Keratinocyte (primary cell): Measurements from ENCODE around the gene SMAD3. TPM values are rescaled to one million over a fixed set of nuclear protein-coding genes. Genes with fewer than 3 reads are reported as not detected.

Experiments
- DNase-seq: peaks from one replicate; pipeline ENCODE4 v3.0.0-alpha.2; 2011; ENCODE audit warnings: low read depth, missing footprints, low spot score
- FAIRE-seq: peaks from 2 replicates; lab custom pipeline; 2011; peaks lifted over from hg19 to GRCh38; lab: Jason Lieb, UNC
- H2AFZ ChIP-seq: 2 replicates; pipeline ENCODE4 v1.6.0; 2012; ENCODE audit warnings: low read length, control low read depth, inconsistent platforms; ENCODE audit not compliant: control insufficient read depth
- H3K27ac ChIP-seq: 2 replicates; pipeline ENCODE4 v1.5.1; 2011; ENCODE audit warnings: low read length; ENCODE audit not compliant: control insufficient read depth, insufficient read depth
- H3K27me3 ChIP-seq: 3 replicates; pipeline ENCODE4 v1.6.0; 2011; ENCODE audit warnings: low read length; ENCODE audit not compliant: control insufficient read depth, insufficient read depth; ENCODE audit errors: extremely low read depth
- H3K36me3 ChIP-seq, 2 experiments: 2 replicates in 1 of 2; 3 replicates in 1 of 2; pipeline ENCODE4 v1.5.1; 2011; ENCODE audit warnings: low read length in 2 of 2, mild to moderate bottlenecking in 1 of 2; ENCODE audit not compliant: control insufficient read depth in 2 of 2, insufficient read depth in 2 of 2; ENCODE audit errors: extremely low read depth in 1 of 2
- H3K4me1 ChIP-seq: 3 replicates; pipeline ENCODE4 v1.5.1; 2011; ENCODE audit warnings: low read length; ENCODE audit not compliant: control insufficient read depth, insufficient read depth; ENCODE audit errors: extremely low read depth
- H3K4me2 ChIP-seq: 3 replicates; pipeline ENCODE4 v1.6.0; 2011; ENCODE audit warnings: low read depth, low read length; ENCODE audit not compliant: control insufficient read depth, insufficient read depth; ENCODE audit errors: extremely low read depth
- H3K4me3 ChIP-seq, 3 experiments: fragments of 200-600 bp in 1 of 3; sonication (generic) in 1 of 3; 2 replicates in 2 of 3; 3 replicates in 1 of 3; pipeline ENCODE4 v1.5.1; 2011 to 2016; ENCODE audit warnings: low read length in 3 of 3, mild to moderate bottlenecking in 3 of 3, control low read depth in 2 of 3, inconsistent platforms in 1 of 3, low read depth in 1 of 3, mixed read lengths in 1 of 3, mixed run types in 1 of 3, moderate library complexity in 1 of 3; ENCODE audit not compliant: control insufficient read depth in 2 of 3, insufficient read depth in 2 of 3; ENCODE audit errors: extremely low read depth in 1 of 3
- H3K79me2 ChIP-seq: 2 replicates; pipeline ENCODE4 v1.6.0; 2012; ENCODE audit warnings: low read length; ENCODE audit not compliant: control insufficient read depth, insufficient read depth
- H3K9ac ChIP-seq: 3 replicates; pipeline ENCODE4 v1.6.0; 2011; ENCODE audit warnings: low read length; ENCODE audit not compliant: control insufficient read depth, insufficient read depth; ENCODE audit errors: extremely low read depth
- H3K9me1 ChIP-seq: 3 replicates; pipeline ENCODE4 v1.6.0; 2011; ENCODE audit warnings: low read length; ENCODE audit not compliant: control insufficient read depth, insufficient read depth; ENCODE audit errors: extremely low read depth
- H3K9me3 ChIP-seq: 2 replicates; pipeline ENCODE4 v1.5.1; 2012; ENCODE audit warnings: low read depth, low read length; ENCODE audit not compliant: control insufficient read depth
- H4K20me1 ChIP-seq: 3 replicates; pipeline ENCODE4 v1.6.0; 2011; ENCODE audit warnings: low read length; ENCODE audit not compliant: control insufficient read depth, insufficient read depth; ENCODE audit errors: extremely low read depth
- CTCF ChIP-seq, 3 experiments: IDR thresholded peaks in 1 of 3; conservative IDR thresholded peaks in 1 of 3; optimal IDR thresholded peaks in 1 of 3; 2 replicates in 2 of 3; 3 replicates in 1 of 3; pipeline versions ENCODE3 to v1.5.1; 2011; ENCODE audit warnings: low read length in 3 of 3, mild to moderate bottlenecking in 3 of 3, moderate library complexity in 2 of 3, control low read depth in 1 of 3, inconsistent platforms in 1 of 3; ENCODE audit not compliant: insufficient read depth in 2 of 3; ENCODE audit errors: extremely low read depth in 1 of 3
- EZH2 ChIP-seq: IDR thresholded peaks from one replicate; pipeline ENCODE4 v1.6.1; 2012; ENCODE audit warnings: inconsistent platforms, mild to moderate bottlenecking, low read length, moderate library complexity
- dilution Hi-C: fragments of 300-500 bp; cut with MboI; formaldehyde crosslinking; loops from one replicate; pipeline ENCODE4 v1.7.0; 2020; ENCODE audit warnings: low sequenced_read_pairs; ENCODE audit not compliant: extremely low pct_ligation_motif_present
- polyA plus RNA-seq, 5 experiments: library from polyadenylated mRNA; depleted of rRNA in 3 of 5; stranded (reverse) in 3 of 5; stranded (forward) in 1 of 5; unstranded in 1 of 5; fragments of >200 nt; gene quantifications; 1 replicate in 1 of 5; 2 replicates in 3 of 5; 3 replicates in 1 of 5; pipeline versions ENCODE4 v1.2.1 to v1.2.3, GENCODE V29; 2011 to 2012; ENCODE audit warnings: missing spikeins in 2 of 5, low read depth in 1 of 5, low replicate concordance in 1 of 5

The SMAD3 gene
- polyA plus RNA-seq, 1 donor (not counting 4 experiments of a cell fraction or from before 2014, with no cell fraction given) = 33.7 TPM

GRCh38 chr15:67092752-67093503 is 27.5 kb downstream of the SMAD3 start:
- no peak for TF ChIP-seq EZH2
- TF ChIP-seq CTCF (optimal IDR thresholded peaks at IDR 0.05 in 1 of 3, IDR thresholded peaks at IDR 0.05 in 1 of 3, conservative IDR thresholded peaks at IDR 0.05 in 1 of 3; ENCODE audit: extremely low read depth in 1 of 3, insufficient read depth in 2 of 3, low read length in 3 of 3) = no peak
- Histone ChIP-seq H3K4me2 (peak overlapping the region; percentile 55), H3K79me2 (peaks cover 90% of the 10 kb centered on the region), H2AFZ (no peak overlapping the region), H3K4me3 (no peak overlapping the region), H4K20me1 (peaks cover 17% of the 10 kb centered on the region), H3K36me3 (peaks cover 3 to 22% of the 10 kb centered on the region in 2 experiments), H3K27ac (peak overlapping the region; percentile 64), H3K9ac (peak overlapping the region; percentile 48), H3K4me1 (peaks cover 86% of the 10 kb centered on the region), H3K9me3 (no peaks in the 10 kb centered on the region), H3K9me1 (no peaks in the 10 kb centered on the region), H3K27me3 (no peaks in the 10 kb centered on the region)
- dilution Hi-C loops = no loop called here
- FAIRE-seq = no peak
- DNase-seq = no peak

GRCh38 chr15:67093504-67093862 is 28.1 kb downstream of the SMAD3 start:
- DNase-seq = no peak
- H2AFZ ChIP-seq = no peak overlapping the region
- peaks cover 3 to 22% of the 10 kb centered on the region in 2 experiments for H3K36me3 ChIP-seq
- H4K20me1 ChIP-seq = peaks cover 17% of the 10 kb centered on the region
- dilution Hi-C loops = no loop called here
- H3K27ac ChIP-seq = peak overlapping the region; percentile 64
- H3K9me3 ChIP-seq = no peaks in the 10 kb centered on the region
- peak overlapping the region; percentile 55 for H3K4me2 ChIP-seq
- H3K79me2 ChIP-seq = peaks cover 86% of the 10 kb centered on the region
- H3K9me1 ChIP-seq = no peaks in the 10 kb centered on the region
- no peak for FAIRE-seq
- no peaks in the 10 kb centered on the region for H3K27me3 ChIP-seq
- no peak for TF ChIP-seq EZH2
- TF ChIP-seq CTCF (optimal IDR thresholded peaks at IDR 0.05 in 1 of 3, IDR thresholded peaks at IDR 0.05 in 1 of 3, conservative IDR thresholded peaks at IDR 0.05 in 1 of 3; ENCODE audit: extremely low read depth in 1 of 3, insufficient read depth in 2 of 3, low read length in 3 of 3) = no peak
- H3K4me3 ChIP-seq = no peak overlapping the region
- peaks cover 86% of the 10 kb centered on the region for H3K4me1 ChIP-seq
- H3K9ac ChIP-seq = peak overlapping the region; percentile 48
